Gastrocnemius medialis (tissue), 4 donors: ENCODE measurements around the gene GALNT6.

ENCODE experiments used
- POLR2A ChIP-seq, 2 donors: fragments of 450-650 bp; IDR thresholded peaks; one replicate each; pipeline ENCODE4 v1.6.1; 2017; ENCODE audit warnings: antibody characterized with exemption in 2 of 2, mild to moderate bottlenecking in 2 of 2, moderate library complexity in 2 of 2
- TF ChIP-seq, protein P1 (sequence below), 5 experiments: fragments of 450-650 bp in 3 of 5; fragments of 200-600 bp in 2 of 5; sonication (generic) in 2 of 5; IDR thresholded peaks in 4 of 5; conservative IDR thresholded peaks in 1 of 5; 1 replicate in 4 of 5; 2 replicates in 1 of 5; pipeline ENCODE4 v1.5.1; 2016 to 2019; ENCODE audit warnings: antibody characterized with exemption in 5 of 5, mild to moderate bottlenecking in 3 of 5, moderate library complexity in 3 of 5

DNA sequence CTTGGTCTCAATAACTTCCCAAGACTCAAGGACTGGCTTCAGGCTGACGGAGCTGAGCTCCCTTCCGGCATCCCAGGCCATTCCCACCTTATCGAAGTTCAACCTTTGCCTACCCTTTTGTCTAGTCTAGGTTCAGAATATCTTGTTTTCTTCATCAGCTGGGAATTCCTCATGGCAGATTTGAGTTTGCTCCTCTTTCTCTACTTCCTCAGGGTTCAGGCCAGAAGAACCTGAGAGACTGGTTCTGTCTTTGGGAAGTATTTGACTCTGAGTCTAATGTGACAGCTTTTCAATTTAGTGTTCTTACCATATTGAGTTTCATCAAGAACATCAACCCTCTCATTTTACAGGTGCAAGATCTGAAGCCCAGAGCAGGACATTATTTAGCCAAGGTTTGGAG is 69.3 kb downstream of the GALNT6 start:
- TF ChIP-seq, protein P1, sequence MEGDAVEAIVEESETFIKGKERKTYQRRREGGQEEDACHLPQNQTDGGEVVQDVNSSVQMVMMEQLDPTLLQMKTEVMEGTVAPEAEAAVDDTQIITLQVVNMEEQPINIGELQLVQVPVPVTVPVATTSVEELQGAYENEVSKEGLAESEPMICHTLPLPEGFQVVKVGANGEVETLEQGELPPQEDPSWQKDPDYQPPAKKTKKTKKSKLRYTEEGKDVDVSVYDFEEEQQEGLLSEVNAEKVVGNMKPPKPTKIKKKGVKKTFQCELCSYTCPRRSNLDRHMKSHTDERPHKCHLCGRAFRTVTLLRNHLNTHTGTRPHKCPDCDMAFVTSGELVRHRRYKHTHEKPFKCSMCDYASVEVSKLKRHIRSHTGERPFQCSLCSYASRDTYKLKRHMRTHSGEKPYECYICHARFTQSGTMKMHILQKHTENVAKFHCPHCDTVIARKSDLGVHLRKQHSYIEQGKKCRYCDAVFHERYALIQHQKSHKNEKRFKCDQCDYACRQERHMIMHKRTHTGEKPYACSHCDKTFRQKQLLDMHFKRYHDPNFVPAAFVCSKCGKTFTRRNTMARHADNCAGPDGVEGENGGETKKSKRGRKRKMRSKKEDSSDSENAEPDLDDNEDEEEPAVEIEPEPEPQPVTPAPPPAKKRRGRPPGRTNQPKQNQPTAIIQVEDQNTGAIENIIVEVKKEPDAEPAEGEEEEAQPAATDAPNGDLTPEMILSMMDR (IDR thresholded peaks at IDR 0.05 in 4 of 5, conservative IDR thresholded peaks at IDR 0.05 in 1 of 5) = no peak
- no peak for TF ChIP-seq POLR2A (IDR thresholded peaks at IDR 0.05)
